A549 (cell line): ENCODE results near the gene ENTREP3.

Source experiments
- CHD4 ChIP-seq: fragments of 200-600 bp; sonication (generic); IDR thresholded peaks from 2 replicates; pipeline ENCODE4 v1.6.1; 2016; ENCODE audit warnings: antibody characterized with exemption, mild to moderate bottlenecking, borderline replicate concordance
- EHMT2 ChIP-seq: fragments of 200-600 bp; sonication (generic); IDR thresholded peaks from 2 replicates; pipeline ENCODE4 v1.6.1; 2016; ENCODE audit warnings: antibody characterized with exemption, low read depth, mild to moderate bottlenecking, moderate library complexity
- HOXB13 ChIP-seq: fragments of 250-450 bp; sonication (Bioruptor Pico); IDR thresholded peaks from 2 replicates; pipeline ENCODE4 v1.5.0; 2020; ENCODE audit warnings: low read depth, mild to moderate bottlenecking, moderate library complexity
- JUN ChIP-seq, 2 experiments: fragments of >200 bp; sonication (Bioruptor Twin); formaldehyde crosslinking; IDR thresholded peaks; 2 replicates in 1 of 2; 3 replicates in 1 of 2; pipeline ENCODE4 v1.6.1; 2016 to 2017
- MYC ChIP-seq: IDR thresholded peaks from 2 replicates; pipeline ENCODE4 v1.6.1; 2012; ENCODE audit warnings: mild to moderate bottlenecking, inconsistent platforms, low read length, improper control_type of control experiment, borderline replicate concordance
- RAD21 ChIP-seq, 2 experiments: fragments of >200 bp in 1 of 2; sonication (Bioruptor Twin) in 1 of 2; formaldehyde crosslinking in 1 of 2; IDR thresholded peaks in 1 of 2; conservative IDR thresholded peaks in 1 of 2; 2 replicates in 1 of 2; 3 replicates in 1 of 2; pipeline ENCODE4 v1.6.1; 2012 to 2018; ENCODE audit warnings: inconsistent platforms in 1 of 2
- RFX5 ChIP-seq: fragments of 450-650 bp; IDR thresholded peaks from 2 replicates; pipeline ENCODE4 v1.7.1; 2014; ENCODE audit warnings: antibody characterized with exemption, mild to moderate bottlenecking, moderate library complexity
- TF ChIP-seq, protein P1 (sequence below): fragments of >200 bp; sonication (Bioruptor Twin); formaldehyde crosslinking; IDR thresholded peaks from 3 replicates; pipeline ENCODE4 v1.5.1; 2016
- TF ChIP-seq, protein P2 (sequence below): IDR thresholded peaks from 2 replicates; pipeline ENCODE4 v1.6.1; 2012

DNA sequence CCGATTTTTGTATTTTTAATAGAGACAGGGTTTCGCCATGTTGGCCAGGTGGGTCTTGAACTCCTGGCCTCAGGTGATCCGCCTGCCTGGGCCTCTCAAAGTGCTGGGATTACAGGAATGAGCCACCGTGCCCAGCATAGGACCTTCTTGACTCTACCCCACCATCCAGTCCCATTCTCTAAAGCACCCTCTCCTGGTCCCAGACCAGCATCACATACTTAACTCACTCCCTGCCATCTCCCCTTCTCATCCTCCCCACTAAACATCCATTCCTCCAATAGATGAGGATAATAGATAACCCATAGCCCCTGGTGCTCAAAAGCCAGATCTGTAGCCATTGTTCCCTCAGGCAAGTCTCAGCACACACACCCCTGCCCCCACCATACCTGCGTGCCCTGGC lies 2.1 kb downstream of the ENTREP3 start:
- TF ChIP-seq, protein P1, sequence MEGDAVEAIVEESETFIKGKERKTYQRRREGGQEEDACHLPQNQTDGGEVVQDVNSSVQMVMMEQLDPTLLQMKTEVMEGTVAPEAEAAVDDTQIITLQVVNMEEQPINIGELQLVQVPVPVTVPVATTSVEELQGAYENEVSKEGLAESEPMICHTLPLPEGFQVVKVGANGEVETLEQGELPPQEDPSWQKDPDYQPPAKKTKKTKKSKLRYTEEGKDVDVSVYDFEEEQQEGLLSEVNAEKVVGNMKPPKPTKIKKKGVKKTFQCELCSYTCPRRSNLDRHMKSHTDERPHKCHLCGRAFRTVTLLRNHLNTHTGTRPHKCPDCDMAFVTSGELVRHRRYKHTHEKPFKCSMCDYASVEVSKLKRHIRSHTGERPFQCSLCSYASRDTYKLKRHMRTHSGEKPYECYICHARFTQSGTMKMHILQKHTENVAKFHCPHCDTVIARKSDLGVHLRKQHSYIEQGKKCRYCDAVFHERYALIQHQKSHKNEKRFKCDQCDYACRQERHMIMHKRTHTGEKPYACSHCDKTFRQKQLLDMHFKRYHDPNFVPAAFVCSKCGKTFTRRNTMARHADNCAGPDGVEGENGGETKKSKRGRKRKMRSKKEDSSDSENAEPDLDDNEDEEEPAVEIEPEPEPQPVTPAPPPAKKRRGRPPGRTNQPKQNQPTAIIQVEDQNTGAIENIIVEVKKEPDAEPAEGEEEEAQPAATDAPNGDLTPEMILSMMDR: no peak
- TF ChIP-seq EHMT2 (no peak), MYC (no peak), CHD4 (no peak), HOXB13 (CRISPR knock-in tag) (no peak), RAD21 (conservative IDR thresholded peaks at IDR 0.05 in 1 of 2, IDR thresholded peaks at IDR 0.05 in 1 of 2) (no peak), JUN (IDR thresholded peaks at IDR 0.05) (no peak), RFX5 (no peak)
- TF ChIP-seq, protein P2, sequence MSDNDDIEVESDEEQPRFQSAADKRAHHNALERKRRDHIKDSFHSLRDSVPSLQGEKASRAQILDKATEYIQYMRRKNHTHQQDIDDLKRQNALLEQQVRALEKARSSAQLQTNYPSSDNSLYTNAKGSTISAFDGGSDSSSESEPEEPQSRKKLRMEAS: no peak
